ENCODE data around the gene SP140.
"Not testable (repeated sequence)": the region's sequence is repeated elsewhere in the genome, so short reads cannot be mapped to it uniquely, and the experiment has no call there.

The SP140 gene

GRCh38 chr2:230289311-230289710, 63.8 kb downstream of the SP140 start:
- not testable (repeated sequence) for DNase-seq (ENCODE audit: low read depth)

- DNase-seq (ENCODE audit: low read depth), result no peak
Measured at GRCh38 chr2:230295192-230295591, 69.7 kb downstream of the SP140 start.

- DNase-seq (ENCODE audit: low read depth), result no peak
Measured at GRCh38 chr2:230296917-230297316, 71.4 kb downstream of the SP140 start.

- DNase-seq (ENCODE audit: low read depth), result no peak
Measured at GRCh38 chr2:230299618-230300017, 74.1 kb downstream of the SP140 start.

- DNase-seq (ENCODE audit: low read depth), result no peak
Measured at GRCh38 chr2:230305416-230306275, 80.1 kb downstream of the SP140 start.

- no peak for DNase-seq (ENCODE audit: low read depth)
Measured at GRCh38 chr2:230306474-230306873, 80.9 kb downstream of the SP140 start.

GRCh38 chr2:230307485-230307884, 81.9 kb downstream of the SP140 start:
- DNase-seq (ENCODE audit: low read depth), result no peak

- no peak for DNase-seq (ENCODE audit: low read depth)
Measured at GRCh38 chr2:230308402-230309000, 83.0 kb downstream of the SP140 start.

- DNase-seq (ENCODE audit: low read depth), result not testable (repeated sequence)
Measured at GRCh38 chr2:230310792-230311191, 85.3 kb downstream of the SP140 start.

GRCh38 chr2:230311634-230312033, 86.1 kb downstream of the SP140 start:
- not testable (repeated sequence) for DNase-seq (ENCODE audit: low read depth)

- no peak for DNase-seq (ENCODE audit: low read depth)
Measured at GRCh38 chr2:230312638-230313037, 87.1 kb downstream of the SP140 start.

- DNase-seq (ENCODE audit: low read depth), result no peak
Measured at GRCh38 chr2:230317366-230317765, 91.8 kb downstream of the SP140 start.

GRCh38 chr2:230318190-230319121, 92.9 kb downstream of the SP140 start:
- DNase-seq (ENCODE audit: low read depth), result no peak

GRCh38 chr2:230319211-230319862, 93.8 kb downstream of the SP140 start:
- no peak for DNase-seq (ENCODE audit: low read depth)

- DNase-seq (ENCODE audit: low read depth), result no peak
Measured at GRCh38 chr2:230321031-230321430, 95.5 kb downstream of the SP140 start.

GRCh38 chr2:230322561-230323384, 97.2 kb downstream of the SP140 start:
- no peak for DNase-seq (ENCODE audit: low read depth)

- DNase-seq (ENCODE audit: low read depth), result no peak
Measured at GRCh38 chr2:230323385-230324106, 98.0 kb downstream of the SP140 start.

GRCh38 chr2:230324503-230324902, 99.0 kb downstream of the SP140 start:
- no peak for DNase-seq (ENCODE audit: low read depth)

- DNase-seq (ENCODE audit: low read depth), result no peak
Measured at GRCh38 chr2:230325316-230326243, 100.0 kb downstream of the SP140 start.
